GM19467 (cell line): ENCODE results near the gene HIVEP2.
"Not testable (repeated sequence)": the region's sequence is repeated elsewhere in the genome, so short reads cannot be mapped to it uniquely, and the experiment has no call there.

Source experiments
- ATAC-seq: cut with Tn5 transposase; IDR thresholded peaks from one replicate; pipeline ENCODE4 v1.9.1; 2021; ENCODE audit warnings: mild to moderate bottlenecking, moderate library complexity; ENCODE audit not compliant: unreplicated experiment

Gene HIVEP2

GRCh38 chr6:142945049-142945445 is at the start of gene HIVEP2:
Gene HIVEP2, minus strand, starts transcription at chr6:142945176. Its CDS starts 170,438 bp downstream, at chr6:142774738.
- ATAC-seq = peak; percentile 24

- ATAC-seq = no peak
Observed at GRCh38 chr6:142993977-142994376, 49.0 kb upstream of the HIVEP2 start.

GRCh38 chr6:142987490-142987889 is 42.5 kb upstream of the HIVEP2 start:
- no peak for ATAC-seq

- ATAC-seq = no peak
Observed at GRCh38 chr6:142985281-142985680, 40.3 kb upstream of the HIVEP2 start.

GRCh38 chr6:142984386-142984785 is 39.4 kb upstream of the HIVEP2 start:
- ATAC-seq = no peak

- no peak for ATAC-seq
Observed at GRCh38 chr6:142975365-142975764, 30.4 kb upstream of the HIVEP2 start.

GRCh38 chr6:142970941-142971340 is 26.0 kb upstream of the HIVEP2 start:
- not testable (repeated sequence) for ATAC-seq

GRCh38 chr6:142968601-142969000 is 23.6 kb upstream of the HIVEP2 start:
- ATAC-seq = no peak

- no peak for ATAC-seq
Observed at GRCh38 chr6:142966294-142966693, 21.3 kb upstream of the HIVEP2 start.

- no peak for ATAC-seq
Observed at GRCh38 chr6:142965164-142965563, 20.2 kb upstream of the HIVEP2 start.

GRCh38 chr6:142960098-142960497 is 15.1 kb upstream of the HIVEP2 start:
- ATAC-seq = no peak

- no peak for ATAC-seq
Observed at GRCh38 chr6:142958343-142958742, 13.4 kb upstream of the HIVEP2 start.

GRCh38 chr6:142956726-142957125 is 11.8 kb upstream of the HIVEP2 start:
- no peak for ATAC-seq

- ATAC-seq = no peak
Observed at GRCh38 chr6:142954844-142955243, 9.9 kb upstream of the HIVEP2 start.

- no peak for ATAC-seq
Observed at GRCh38 chr6:142953373-142954273, 8.6 kb upstream of the HIVEP2 start.

- ATAC-seq = peak; percentile 46
Observed at GRCh38 chr6:142952614-142953013, 7.6 kb upstream of the HIVEP2 start.

GRCh38 chr6:142950291-142950690 is 5.3 kb upstream of the HIVEP2 start:
- ATAC-seq = no peak

- ATAC-seq = peak; percentile 18
Observed at GRCh38 chr6:142947714-142948480, 2.9 kb upstream of the HIVEP2 start.

- ATAC-seq = peak; percentile 45
Observed at GRCh38 chr6:142946924-142947713, 2.1 kb upstream of the HIVEP2 start.

- ATAC-seq = peak; percentile 21
Observed at GRCh38 chr6:142946181-142946923, 1.4 kb upstream of the HIVEP2 start.
